OCI-LY7 (cell line): ENCODE data around the gene LRP2.

Source experiments
- CTCF ChIP-seq: fragments of 200-600 bp; sonication (generic); conservative IDR thresholded peaks from 2 replicates; pipeline ENCODE4 v1.5.1; 2014; ENCODE audit warnings: mild to moderate bottlenecking, antibody characterized with exemption, low read length, moderate library complexity, mixed read lengths
- EZH2phosphoT487 ChIP-seq: fragments of 200-600 bp; sonication (generic); IDR thresholded peaks from 2 replicates; pipeline ENCODE4 v1.6.1; 2018; ENCODE audit warnings: low read depth, borderline replicate concordance, mild to moderate bottlenecking, mixed run types, antibody characterized with exemption, low read length, moderate library complexity, mixed read lengths

DNA sequence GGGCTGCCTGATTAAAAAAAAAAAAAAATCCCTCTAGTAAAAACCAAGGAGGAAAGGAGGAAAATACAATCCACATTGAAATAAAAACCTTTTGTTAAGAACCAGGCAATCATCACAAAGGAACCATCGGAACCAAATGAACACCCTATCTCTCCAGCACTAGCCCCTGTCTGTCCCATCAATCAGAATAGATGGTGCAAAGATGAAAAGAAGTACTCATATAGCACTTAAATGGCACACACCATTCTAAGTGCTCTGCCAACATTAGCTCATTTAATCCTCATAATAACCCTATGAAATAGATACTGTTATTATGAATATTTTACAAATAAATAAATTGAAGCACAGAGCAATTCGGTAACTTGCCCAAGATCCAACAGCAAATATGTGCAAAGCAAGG, 38.5 kb downstream of the LRP2 start:
- TF ChIP-seq CTCF (no peak), EZH2phosphoT487 (no peak)
